ENCODE results near the gene SCN3A. TPM values are rescaled to one million over a fixed set of nuclear protein-coding genes. Genes with fewer than 3 reads are reported as not detected.

SCN3A gene
- polyA plus RNA-seq, 1 donor (not counting 4 experiments of a cell fraction or from before 2014, with no cell fraction given) = 0.01 TPM

DNA sequence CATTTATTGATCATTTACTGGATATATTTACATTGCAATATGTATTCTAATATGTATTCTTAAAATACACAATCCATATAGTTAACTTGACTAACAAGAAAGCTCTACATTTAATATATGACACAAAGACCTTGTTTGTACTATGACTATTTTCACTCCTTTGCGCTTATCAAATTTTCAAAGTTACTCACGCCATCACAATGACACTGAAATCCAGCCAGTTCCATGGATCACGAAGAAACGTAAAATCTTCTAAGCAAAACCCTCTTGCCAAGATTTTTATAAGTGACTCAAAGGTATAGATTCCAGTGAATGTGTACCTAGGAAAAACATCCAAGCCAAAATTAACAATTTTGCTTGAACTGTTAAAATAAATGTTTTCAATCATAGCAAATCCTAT lies 39.6 kb downstream of the SCN3A start:
- FAIRE-seq (no peak), DNase-seq (ENCODE audit: low read depth, low spot score) (no peak)
- no peaks in the 10 kb centered on the region for H3K27me3 ChIP-seq (ENCODE audit: control insufficient read depth, extremely low read depth, insufficient read depth, low read length)
- H3K4me1 ChIP-seq (ENCODE audit: control insufficient read depth, extremely low read depth, insufficient read depth, low read length) = no peaks in the 10 kb centered on the region
- H2AFZ ChIP-seq (ENCODE audit: control insufficient read depth, low read length) = no peak overlapping the region
- dilution Hi-C loops (cut with MboI; ENCODE audit: extremely low pct_ligation_motif_present, low sequenced_read_pairs) = no loop called here
- H3K9me1 ChIP-seq (ENCODE audit: control insufficient read depth, extremely low read depth, insufficient read depth, low read length) = no peaks in the 10 kb centered on the region
- H3K4me3 ChIP-seq (ENCODE audit: control insufficient read depth in 2 of 3, extremely low read depth in 1 of 3, insufficient read depth in 2 of 3, low read depth in 1 of 3, low read length in 3 of 3) = no peak overlapping the region
- no peaks in the 10 kb centered on the region for H3K36me3 ChIP-seq (ENCODE audit: control insufficient read depth in 2 of 2, extremely low read depth in 1 of 2, insufficient read depth in 2 of 2, low read length in 2 of 2)
- no peak overlapping the region for H3K27ac ChIP-seq (ENCODE audit: control insufficient read depth, insufficient read depth, low read length)
- TF ChIP-seq CTCF (optimal IDR thresholded peaks at IDR 0.05 in 1 of 3, IDR thresholded peaks at IDR 0.05 in 1 of 3, conservative IDR thresholded peaks at IDR 0.05 in 1 of 3; ENCODE audit: extremely low read depth in 1 of 3, insufficient read depth in 2 of 3, low read length in 3 of 3) (no peak), EZH2 (IDR thresholded peaks at IDR 0.05; ENCODE audit: low read length) (no peak)
- H3K9ac ChIP-seq (ENCODE audit: control insufficient read depth, extremely low read depth, insufficient read depth, low read length) = no peak overlapping the region
- no peaks in the 10 kb centered on the region for H4K20me1 ChIP-seq (ENCODE audit: control insufficient read depth, extremely low read depth, insufficient read depth, low read length)
- H3K4me2 ChIP-seq (ENCODE audit: control insufficient read depth, extremely low read depth, insufficient read depth, low read depth, low read length) = no peak overlapping the region
- no peaks in the 10 kb centered on the region for H3K79me2 ChIP-seq (ENCODE audit: control insufficient read depth, insufficient read depth, low read length)
- no peaks in the 10 kb centered on the region for H3K9me3 ChIP-seq (ENCODE audit: control insufficient read depth, low read depth, low read length)

- Histone ChIP-seq H2AFZ (ENCODE audit: control insufficient read depth, low read length) (no peak overlapping the region), H3K4me3 (ENCODE audit: control insufficient read depth in 2 of 3, extremely low read depth in 1 of 3, insufficient read depth in 2 of 3, low read depth in 1 of 3, low read length in 3 of 3) (no peak overlapping the region), H3K27me3 (ENCODE audit: control insufficient read depth, extremely low read depth, insufficient read depth, low read length) (no peaks in the 10 kb centered on the region), H3K9me1 (ENCODE audit: control insufficient read depth, extremely low read depth, insufficient read depth, low read length) (no peaks in the 10 kb centered on the region), H3K36me3 (ENCODE audit: control insufficient read depth in 2 of 2, extremely low read depth in 1 of 2, insufficient read depth in 2 of 2, low read length in 2 of 2) (no peaks in the 10 kb centered on the region), H3K27ac (ENCODE audit: control insufficient read depth, insufficient read depth, low read length) (no peak overlapping the region), H3K9ac (ENCODE audit: control insufficient read depth, extremely low read depth, insufficient read depth, low read length) (no peak overlapping the region), H3K79me2 (ENCODE audit: control insufficient read depth, insufficient read depth, low read length) (no peaks in the 10 kb centered on the region), H3K4me2 (ENCODE audit: control insufficient read depth, extremely low read depth, insufficient read depth, low read depth, low read length) (no peak overlapping the region), H4K20me1 (ENCODE audit: control insufficient read depth, extremely low read depth, insufficient read depth, low read length) (no peaks in the 10 kb centered on the region), H3K4me1 (ENCODE audit: control insufficient read depth, extremely low read depth, insufficient read depth, low read length) (no peaks in the 10 kb centered on the region), H3K9me3 (ENCODE audit: control insufficient read depth, low read depth, low read length) (no peaks in the 10 kb centered on the region)
- dilution Hi-C loops (cut with MboI; ENCODE audit: extremely low pct_ligation_motif_present, low sequenced_read_pairs) = no loop called here
- TF ChIP-seq CTCF (optimal IDR thresholded peaks at IDR 0.05 in 1 of 3, IDR thresholded peaks at IDR 0.05 in 1 of 3, conservative IDR thresholded peaks at IDR 0.05 in 1 of 3; ENCODE audit: extremely low read depth in 1 of 3, insufficient read depth in 2 of 3, low read length in 3 of 3) (no peak), EZH2 (IDR thresholded peaks at IDR 0.05; ENCODE audit: low read length) (no peak)
- DNase-seq (ENCODE audit: low read depth, low spot score) (no peak), FAIRE-seq (no peak)
These were observed 40.1 kb downstream of the SCN3A start for GRCh38 chr2:165163761-165164160.
